ENCODE data around the gene PTPN23.

Gene PTPN23

DNA sequence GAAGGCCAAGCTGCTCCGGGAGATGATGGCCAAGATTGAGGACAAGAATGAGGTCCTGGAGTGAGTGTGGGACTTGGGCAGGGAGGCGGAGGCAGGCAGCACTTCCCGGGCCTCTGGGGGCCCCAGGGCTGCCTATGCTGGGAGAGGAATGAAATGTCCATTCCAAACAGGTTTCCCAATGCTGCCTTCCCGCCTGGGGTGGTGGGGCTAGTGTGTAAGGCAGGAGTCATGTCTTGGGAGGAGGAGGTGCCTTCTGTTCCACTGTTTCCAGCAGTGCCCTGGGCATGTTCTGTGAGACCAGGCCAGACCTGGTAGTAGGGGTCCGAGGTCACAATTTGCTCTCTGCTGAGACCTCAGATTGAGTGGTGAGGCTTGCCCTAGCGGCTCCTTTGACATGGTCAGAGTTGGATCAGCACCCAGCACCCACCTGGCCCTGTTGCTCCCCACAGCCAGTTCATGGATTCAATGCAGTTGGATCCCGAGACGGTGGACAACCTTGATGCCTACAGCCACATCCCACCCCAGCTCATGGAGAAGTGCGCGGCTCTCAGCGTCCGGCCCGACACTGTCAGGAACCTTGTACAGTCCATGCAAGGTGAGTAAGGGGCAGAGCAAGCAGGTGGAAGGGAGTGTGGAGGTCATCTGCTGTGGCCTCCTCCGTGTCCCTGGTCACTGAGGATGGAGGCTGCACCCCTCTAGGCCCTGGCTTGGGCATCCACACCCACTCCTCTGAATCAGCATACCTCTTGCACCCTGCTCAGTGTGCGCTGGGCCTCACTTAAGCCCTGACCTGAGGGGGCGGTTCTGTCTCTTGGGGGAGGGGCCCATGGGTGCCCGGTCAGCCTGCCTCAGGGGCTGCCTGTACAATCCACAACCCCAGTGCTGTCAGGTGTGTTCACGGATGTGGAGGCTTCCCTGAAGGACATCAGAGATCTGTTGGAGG is 27.3 kb downstream of the PTPN23 start:
- no peak for DNase-seq

DNA sequence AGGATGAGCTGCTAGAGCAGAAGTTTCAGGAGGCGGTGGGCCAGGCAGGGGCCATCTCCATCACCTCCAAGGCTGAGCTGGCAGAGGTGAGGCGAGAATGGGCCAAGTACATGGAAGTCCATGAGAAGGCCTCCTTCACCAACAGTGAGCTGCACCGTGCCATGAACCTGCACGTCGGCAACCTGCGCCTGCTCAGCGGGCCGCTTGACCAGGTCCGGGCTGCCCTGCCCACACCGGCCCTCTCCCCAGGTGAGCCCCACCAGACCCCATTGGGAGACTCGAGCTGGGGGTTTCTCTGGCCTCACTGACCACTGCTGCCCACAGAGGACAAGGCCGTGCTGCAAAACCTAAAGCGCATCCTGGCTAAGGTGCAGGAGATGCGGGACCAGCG is 28.0 kb downstream of the PTPN23 start:
- no peak for DNase-seq

DNA sequence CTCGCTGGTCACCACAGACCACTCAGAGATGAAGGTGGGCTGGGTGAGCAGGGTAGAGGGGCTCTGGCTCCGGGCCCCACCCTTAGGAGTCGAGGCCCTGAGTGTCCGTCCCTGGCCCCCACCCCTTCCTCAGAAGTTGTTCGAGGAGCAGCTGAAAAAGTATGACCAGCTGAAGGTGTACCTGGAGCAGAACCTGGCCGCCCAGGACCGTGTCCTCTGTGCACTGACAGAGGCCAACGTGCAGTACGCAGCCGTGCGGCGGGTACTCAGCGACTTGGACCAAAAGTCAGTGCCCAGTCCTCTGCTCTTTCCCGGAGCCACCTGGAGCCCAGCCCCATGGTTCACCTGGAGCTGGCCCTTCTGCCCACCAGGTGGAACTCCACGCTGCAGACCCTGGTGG is 28.5 kb downstream of the PTPN23 start:
- no peak for DNase-seq

DNA sequence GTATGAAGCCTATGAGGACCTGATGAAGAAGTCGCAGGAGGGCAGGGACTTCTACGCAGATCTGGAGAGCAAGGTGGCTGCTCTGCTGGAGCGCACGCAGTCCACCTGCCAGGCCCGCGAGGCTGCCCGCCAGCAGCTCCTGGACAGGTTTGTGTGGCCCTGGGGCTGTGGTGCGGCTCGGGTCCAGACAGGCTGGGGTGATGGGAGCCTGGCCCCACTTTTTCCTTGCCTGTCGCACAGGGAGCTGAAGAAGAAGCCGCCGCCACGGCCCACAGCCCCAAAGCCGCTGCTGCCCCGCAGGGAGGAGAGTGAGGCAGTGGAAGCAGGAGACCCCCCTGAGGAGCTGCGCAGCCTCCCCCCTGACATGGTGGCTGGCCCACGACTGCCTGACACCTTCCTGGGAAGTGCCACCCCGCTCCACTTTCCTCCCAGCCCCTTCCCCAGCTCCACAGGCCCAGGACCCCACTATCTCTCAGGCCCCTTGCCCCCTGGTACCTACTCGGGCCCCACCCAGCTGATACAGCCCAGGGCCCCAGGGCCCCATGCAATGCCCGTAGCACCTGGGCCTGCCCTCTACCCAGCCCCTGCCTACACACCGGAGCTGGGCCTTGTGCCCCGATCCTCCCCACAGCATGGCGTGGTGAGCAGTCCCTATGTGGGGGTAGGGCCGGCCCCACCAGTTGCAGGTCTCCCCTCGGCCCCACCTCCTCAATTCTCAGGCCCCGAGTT is 29.0 kb downstream of the PTPN23 start:
- no peak for DNase-seq

- DNase-seq, result no peak
Measured at GRCh38 chr3:47410417-47410720, 29.5 kb downstream of the PTPN23 start.

DNA sequence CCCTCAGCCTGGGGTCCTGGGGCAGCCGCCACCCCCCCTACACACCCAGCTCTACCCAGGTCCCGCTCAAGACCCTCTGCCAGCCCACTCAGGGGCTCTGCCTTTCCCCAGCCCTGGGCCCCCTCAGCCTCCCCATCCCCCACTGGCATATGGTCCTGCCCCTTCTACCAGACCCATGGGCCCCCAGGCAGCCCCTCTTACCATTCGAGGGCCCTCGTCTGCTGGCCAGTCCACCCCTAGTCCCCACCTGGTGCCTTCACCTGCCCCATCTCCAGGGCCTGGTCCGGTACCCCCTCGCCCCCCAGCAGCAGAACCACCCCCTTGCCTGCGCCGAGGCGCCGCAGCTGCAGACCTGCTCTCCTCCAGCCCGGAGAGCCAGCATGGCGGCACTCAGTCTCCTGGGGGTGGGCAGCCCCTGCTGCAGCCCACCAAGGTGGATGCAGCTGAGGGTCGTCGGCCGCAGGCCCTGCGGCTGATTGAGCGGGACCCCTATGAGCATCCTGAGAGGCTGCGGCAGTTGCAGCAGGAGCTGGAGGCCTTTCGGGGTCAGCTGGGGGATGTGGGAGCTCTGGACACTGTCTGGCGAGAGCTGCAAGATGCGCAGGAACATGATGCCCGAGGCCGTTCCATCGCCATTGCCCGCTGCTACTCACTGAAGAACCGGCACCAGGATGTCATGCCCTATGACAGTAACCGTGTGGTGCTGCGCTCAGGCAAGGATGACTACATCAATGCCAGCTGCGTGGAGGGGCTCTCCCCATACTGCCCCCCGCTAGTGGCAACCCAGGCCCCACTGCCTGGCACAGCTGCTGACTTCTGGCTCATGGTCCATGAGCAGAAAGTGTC is 30.2 kb downstream of the PTPN23 start:
- no peak for DNase-seq

DNA sequence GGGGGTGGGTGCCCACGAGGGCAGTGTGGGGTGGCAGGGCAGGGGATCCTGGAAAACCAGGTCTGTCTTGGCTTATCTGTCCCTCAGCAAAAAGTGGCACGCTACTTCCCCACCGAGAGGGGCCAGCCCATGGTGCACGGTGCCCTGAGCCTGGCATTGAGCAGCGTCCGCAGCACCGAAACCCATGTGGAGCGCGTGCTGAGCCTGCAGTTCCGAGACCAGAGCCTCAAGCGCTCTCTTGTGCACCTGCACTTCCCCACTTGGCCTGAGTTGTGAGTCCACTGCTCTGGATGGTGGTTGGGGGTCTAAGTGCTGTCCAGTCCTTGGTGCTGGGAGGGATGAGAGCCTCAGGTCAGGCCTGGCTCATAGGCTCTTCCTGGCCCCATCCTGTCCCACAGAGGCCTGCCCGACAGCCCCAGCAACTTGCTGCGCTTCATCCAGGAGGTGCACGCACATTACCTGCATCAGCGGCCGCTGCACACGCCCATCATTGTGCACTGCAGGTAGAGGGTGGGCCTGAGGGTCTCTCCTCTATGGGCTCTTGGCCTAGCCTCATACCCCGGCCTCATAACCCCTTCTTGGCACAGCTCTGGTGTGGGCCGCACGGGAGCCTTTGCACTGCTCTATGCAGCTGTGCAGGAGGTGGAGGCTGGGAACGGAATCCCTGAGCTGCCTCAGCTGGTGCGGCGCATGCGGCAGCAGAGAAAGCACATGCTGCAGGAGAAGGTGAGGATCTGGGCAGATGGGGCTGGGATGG is 31.1 kb downstream of the PTPN23 start:
- DNase-seq, result no peak

DNA sequence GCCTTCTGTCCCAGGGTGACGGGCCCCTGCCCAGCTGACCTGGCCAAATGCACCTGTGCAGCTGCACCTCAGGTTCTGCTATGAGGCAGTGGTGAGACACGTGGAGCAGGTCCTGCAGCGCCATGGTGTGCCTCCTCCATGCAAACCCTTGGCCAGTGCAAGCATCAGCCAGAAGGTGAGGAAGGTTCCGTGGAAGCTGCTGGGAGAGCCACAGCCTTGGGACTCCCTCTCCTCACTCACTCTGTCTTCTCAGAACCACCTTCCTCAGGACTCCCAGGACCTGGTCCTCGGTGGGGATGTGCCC is 31.6 kb downstream of the PTPN23 start:
- no peak for DNase-seq

DNA sequence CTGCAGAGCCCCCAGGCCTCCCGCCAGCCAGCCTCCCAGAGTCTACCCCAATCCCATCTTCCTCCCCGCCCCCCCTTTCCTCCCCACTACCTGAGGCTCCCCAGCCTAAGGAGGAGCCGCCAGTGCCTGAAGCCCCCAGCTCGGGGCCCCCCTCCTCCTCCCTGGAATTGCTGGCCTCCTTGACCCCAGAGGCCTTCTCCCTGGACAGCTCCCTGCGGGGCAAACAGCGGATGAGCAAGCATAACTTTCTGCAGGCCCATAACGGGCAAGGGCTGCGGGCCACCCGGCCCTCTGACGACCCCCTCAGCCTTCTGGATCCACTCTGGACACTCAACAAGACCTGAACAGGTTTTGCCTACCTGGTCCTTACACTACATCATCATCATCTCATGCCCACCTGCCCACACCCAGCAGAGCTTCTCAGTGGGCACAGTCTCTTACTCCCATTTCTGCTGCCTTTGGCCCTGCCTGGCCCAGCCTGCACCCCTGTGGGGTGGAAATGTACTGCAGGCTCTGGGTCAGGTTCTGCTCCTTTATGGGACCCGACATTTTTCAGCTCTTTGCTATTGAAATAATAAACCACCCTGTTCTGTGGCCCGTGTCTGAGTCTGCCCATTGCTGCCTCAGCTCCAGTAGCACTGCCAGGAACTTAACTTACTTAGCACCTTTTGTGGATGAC is 32.2 kb downstream of the PTPN23 start:
- DNase-seq, result no peak

DNA sequence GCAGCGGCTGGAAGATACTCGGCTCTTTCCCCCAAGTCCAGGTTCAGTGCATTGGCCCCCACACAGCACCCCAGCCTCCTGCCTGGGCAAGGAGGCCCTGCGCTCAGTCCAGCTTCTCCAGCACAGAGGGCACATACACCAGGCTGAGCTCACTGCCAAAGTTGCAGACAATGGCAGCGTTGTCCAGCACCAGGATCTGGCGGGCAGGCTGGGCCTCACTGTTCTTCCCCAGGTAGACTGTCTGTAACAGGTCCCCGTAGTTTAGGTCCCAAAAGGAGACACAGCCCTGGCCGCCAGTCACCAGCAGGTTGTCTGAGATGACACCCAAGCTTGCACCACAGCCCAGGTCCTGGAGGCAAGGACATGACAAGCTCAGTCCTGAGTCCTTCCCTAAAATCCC is 32.9 kb downstream of the PTPN23 start:
- DNase-seq, result no peak

GRCh38 chr3:47414161-47414564 is 33.3 kb downstream of the PTPN23 start:
- DNase-seq, result no peak

GRCh38 chr3:47414666-47415587 is 34.1 kb downstream of the PTPN23 start:
- no peak for DNase-seq

DNA sequence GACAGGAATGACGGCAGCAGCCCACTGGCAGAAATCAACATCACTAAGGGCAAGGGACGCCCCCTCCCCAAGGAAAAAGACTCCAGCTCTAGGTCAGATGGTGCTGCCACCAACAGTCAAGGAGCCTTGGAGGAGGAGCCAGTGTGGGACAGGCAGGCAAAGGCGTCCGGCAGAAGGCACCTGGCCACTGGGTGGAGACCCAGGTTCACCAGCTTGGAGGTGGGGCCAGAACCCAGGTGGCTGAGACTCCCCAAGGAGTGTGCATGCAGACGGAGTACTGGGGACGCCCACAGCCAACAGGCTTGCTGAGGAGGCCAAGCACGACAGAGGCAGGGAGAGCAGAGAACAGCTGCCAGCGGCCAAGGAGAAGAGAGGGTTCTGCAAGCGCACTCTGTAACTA is 35.2 kb downstream of the PTPN23 start:
- DNase-seq, result no peak

- DNase-seq, result no peak
Measured at GRCh38 chr3:47418167-47419082, 37.6 kb downstream of the PTPN23 start.

- no peak for DNase-seq
Measured at GRCh38 chr3:47419083-47420043, 38.5 kb downstream of the PTPN23 start.

GRCh38 chr3:47420044-47420430 is 39.2 kb downstream of the PTPN23 start:
- DNase-seq, result no peak

- no peak for DNase-seq
Measured at GRCh38 chr3:47420511-47421484, 40.0 kb downstream of the PTPN23 start.

Measured in COR-L47 (cell line).